Measurements from ENCODE around the gene KCNJ9. TPM values are rescaled to one million over a fixed set of nuclear protein-coding genes. Genes with fewer than 3 reads are reported as not detected.

The KCNJ9 gene
- total RNA-seq, 1 donor from 2014 or later: 0.05 TPM

- Histone ChIP-seq H3K4me3 (no peak overlapping the region), H3K9me3 (replicated peaks) (no peaks in the 10 kb centered on the region), H3K4me1 (peaks cover 10% of the 10 kb centered on the region), H3K27me3 (ENCODE audit: low read depth) (peaks cover 80% of the 10 kb centered on the region), H3K36me3 (no peaks in the 10 kb centered on the region), H3K27ac (replicated peaks) (no peak overlapping the region)
- no peak for TF ChIP-seq CTCF (IDR thresholded peaks at IDR 0.05; ENCODE audit: borderline replicate concordance)
- no peak for DNase-seq
- intact Hi-C loops (cut with micrococcal nuclease): no loop called here
Measured at GRCh38 chr1:160080381-160081100, 797 bp upstream of the KCNJ9 start.

GRCh38 chr1:160082487-160082886, 1.1 kb downstream of the KCNJ9 start:
- intact Hi-C loops (cut with micrococcal nuclease): no loop called here
- peaks cover 71% of the 10 kb centered on the region for H3K27me3 ChIP-seq (ENCODE audit: low read depth)
- TF ChIP-seq CTCF (IDR thresholded peaks at IDR 0.05; ENCODE audit: borderline replicate concordance): no peak

GRCh38 chr1:160082926-160083325, 1.6 kb downstream of the KCNJ9 start:
- intact Hi-C loops (cut with micrococcal nuclease): no loop called here
- Histone ChIP-seq H3K27ac (replicated peaks) (no peak overlapping the region), H3K4me3 (no peak overlapping the region), H3K9me3 (replicated peaks) (no peaks in the 10 kb centered on the region), H3K36me3 (no peaks in the 10 kb centered on the region), H3K27me3 (ENCODE audit: low read depth) (peaks cover 67% of the 10 kb centered on the region), H3K4me1 (peaks cover 10% of the 10 kb centered on the region)
- DNase-seq: no peak
- TF ChIP-seq CTCF (IDR thresholded peaks at IDR 0.05; ENCODE audit: borderline replicate concordance): no peak

More at GRCh38 chr1:160082487-160082886, 1.1 kb downstream of the KCNJ9 start:
- peaks cover 10% of the 10 kb centered on the region for H3K4me1 ChIP-seq
- no peak for DNase-seq
- no peak overlapping the region for H3K27ac ChIP-seq (replicated peaks)
- no peaks in the 10 kb centered on the region for H3K9me3 ChIP-seq (replicated peaks)
- no peaks in the 10 kb centered on the region for H3K36me3 ChIP-seq
- H3K4me3 ChIP-seq: no peak overlapping the region

GRCh38 chr1:160083968-160084770, 2.8 kb downstream of the KCNJ9 start:
- peaks cover 54% of the 10 kb centered on the region for H3K27me3 ChIP-seq (ENCODE audit: low read depth)
- peaks cover 10% of the 10 kb centered on the region for H3K4me1 ChIP-seq
- H3K27ac ChIP-seq (replicated peaks): no peak overlapping the region
- no peaks in the 10 kb centered on the region for H3K9me3 ChIP-seq (replicated peaks)
- peak; percentile 66 for DNase-seq
- TF ChIP-seq CTCF (IDR thresholded peaks at IDR 0.05; ENCODE audit: borderline replicate concordance): peak; percentile 75
- intact Hi-C loops (cut with micrococcal nuclease): no loop called here
- H3K36me3 ChIP-seq: no peaks in the 10 kb centered on the region
- H3K4me3 ChIP-seq: peak overlapping the region; percentile 65

- Histone ChIP-seq H3K27ac (replicated peaks) (no peak overlapping the region), H3K27me3 (ENCODE audit: low read depth) (peaks cover 48% of the 10 kb centered on the region), H3K36me3 (no peaks in the 10 kb centered on the region), H3K9me3 (replicated peaks) (no peaks in the 10 kb centered on the region), H3K4me1 (peaks cover 10% of the 10 kb centered on the region), H3K4me3 (no peak overlapping the region)
- DNase-seq: no peak
- TF ChIP-seq CTCF (IDR thresholded peaks at IDR 0.05; ENCODE audit: borderline replicate concordance): no peak
- intact Hi-C loops (cut with micrococcal nuclease): no loop called here
Measured at GRCh38 chr1:160084771-160085321, 3.5 kb downstream of the KCNJ9 start.
